GM12878 (cell line): ENCODE measurements around the gene C17orf107. TPM values are rescaled to one million over a fixed set of nuclear protein-coding genes. Genes with fewer than 3 reads are reported as not detected.

ENCODE experiments used
- BMI1 ChIP-seq: fragments of 450-650 bp; IDR thresholded peaks from 2 replicates; pipeline ENCODE4 v1.6.1; 2016; ENCODE audit warnings: mild to moderate bottlenecking, moderate library complexity, borderline replicate concordance
- BRCA1 ChIP-seq: IDR thresholded peaks from 2 replicates; pipeline ENCODE4 v1.6.1; 2011; ENCODE audit warnings: low read depth, low read length, improper control_type of control experiment
- CBX5 ChIP-seq: sonication (generic); IDR thresholded peaks from 2 replicates; pipeline ENCODE4 v1.6.1; 2016; ENCODE audit warnings: low read depth, moderate library complexity, mild to moderate bottlenecking, inconsistent platforms
- CHD2 ChIP-seq: IDR thresholded peaks from 2 replicates; pipeline ENCODE4 v1.6.1; 2011; ENCODE audit warnings: low read depth, low read length, improper control_type of control experiment, borderline replicate concordance
- ETV6 ChIP-seq, 2 experiments: fragments of 450-650 bp in 1 of 2; IDR thresholded peaks in 1 of 2; conservative IDR thresholded peaks in 1 of 2; 2 replicates each; pipeline ENCODE4 v1.6.1; 2014; ENCODE audit warnings: antibody characterized with exemption in 1 of 2, borderline replicate concordance in 1 of 2, low read depth in 1 of 2, mild to moderate bottlenecking in 1 of 2, moderate library complexity in 1 of 2
- GABPA ChIP-seq: IDR thresholded peaks from 2 replicates; pipeline ENCODE4 v1.6.1; 2014; ENCODE audit warnings: antibody characterized with exemption, low read depth, mild to moderate bottlenecking, inconsistent platforms
- HDGF ChIP-seq: fragments of 450-650 bp; IDR thresholded peaks from 2 replicates; pipeline ENCODE4 v1.6.1; 2016; ENCODE audit warnings: antibody characterized with exemption
- MYC ChIP-seq: IDR thresholded peaks from 2 replicates; pipeline ENCODE4 v1.6.1; 2011; ENCODE audit warnings: mild to moderate bottlenecking, low read length, moderate library complexity, inconsistent platforms; ENCODE audit not compliant: insufficient read depth, insufficient replicate concordance, insufficient read length, severe bottlenecking
- NFIC ChIP-seq: IDR thresholded peaks from 2 replicates; pipeline ENCODE4 v1.6.1; 2012; ENCODE audit warnings: low read depth, mild to moderate bottlenecking, inconsistent platforms, low read length, moderate library complexity
- PAX5 ChIP-seq: IDR thresholded peaks from 2 replicates; pipeline ENCODE4 v1.6.1; 2011; ENCODE audit warnings: low read depth, low read length, borderline replicate concordance
- POLR2AphosphoS5 ChIP-seq: IDR thresholded peaks from 2 replicates; pipeline ENCODE4 v1.6.1; 2011; ENCODE audit warnings: mild to moderate bottlenecking, low read length, inconsistent platforms
- RELA ChIP-seq: fragments of 450-650 bp; IDR thresholded peaks from 2 replicates; pipeline ENCODE4 v1.8.0; 2014; ENCODE audit warnings: borderline replicate concordance; ENCODE audit not compliant: partially characterized antibody
- SMAD5 ChIP-seq: IDR thresholded peaks from 2 replicates; pipeline ENCODE4 v1.6.1; 2016; ENCODE audit warnings: antibody characterized with exemption, low read depth
- SMC3 ChIP-seq: IDR thresholded peaks from 2 replicates; pipeline ENCODE4 v1.6.1; 2011; ENCODE audit warnings: low read length, improper control_type of control experiment, borderline replicate concordance
- TAF1 ChIP-seq: IDR thresholded peaks from 2 replicates; pipeline ENCODE4 v1.6.1; 2011; ENCODE audit warnings: mild to moderate bottlenecking, low read depth, low read length, borderline replicate concordance
- ZSCAN29 ChIP-seq: fragments of 450-650 bp; IDR thresholded peaks from 2 replicates; pipeline ENCODE4 v1.6.1; 2017; ENCODE audit warnings: mild to moderate bottlenecking, moderate library complexity
- polyA plus RNA-seq, 11 experiments: library from polyadenylated mRNA; depleted of rRNA in 4 of 11; unstranded in 6 of 11; stranded (reverse) in 5 of 11; fragments of >200 nt; fragmentation: Nextera tagmentation in 4 of 11; fragmentation: Illumina TruSeq in 1 of 11; extraction: Ambion mirVana in 4 of 11; extraction: Trizol in 1 of 11; gene quantifications; 1 replicate in 1 of 11; 2 replicates in 10 of 11; pipeline versions ENCODE4 v1.2.1 to v1.2.3, GENCODE V29; 2011 to 2016; ENCODE audit warnings: inconsistent platforms in 2 of 11, missing spikeins in 2 of 11, low read depth in 1 of 11
- total RNA-seq, 4 experiments: library from RNA; depleted of rRNA in 3 of 4; stranded (reverse); fragments of >200 nt in 3 of 4; fragmentation: Illumina TruSeq in 1 of 4; extraction: Trizol in 1 of 4; gene quantifications; 2 replicates each; pipeline versions ENCODE4 v1.2.1 to v1.2.3, GENCODE V29; 2013 to 2021

C17orf107 gene
- total and polyA plus RNA-seq, 10 of the 15 experiments (the other 5 are each of a cell fraction or from before 2014, with no cell fraction given): 0.05 to 0.46 (median 0.11) TPM; not detected in 3

DNA sequence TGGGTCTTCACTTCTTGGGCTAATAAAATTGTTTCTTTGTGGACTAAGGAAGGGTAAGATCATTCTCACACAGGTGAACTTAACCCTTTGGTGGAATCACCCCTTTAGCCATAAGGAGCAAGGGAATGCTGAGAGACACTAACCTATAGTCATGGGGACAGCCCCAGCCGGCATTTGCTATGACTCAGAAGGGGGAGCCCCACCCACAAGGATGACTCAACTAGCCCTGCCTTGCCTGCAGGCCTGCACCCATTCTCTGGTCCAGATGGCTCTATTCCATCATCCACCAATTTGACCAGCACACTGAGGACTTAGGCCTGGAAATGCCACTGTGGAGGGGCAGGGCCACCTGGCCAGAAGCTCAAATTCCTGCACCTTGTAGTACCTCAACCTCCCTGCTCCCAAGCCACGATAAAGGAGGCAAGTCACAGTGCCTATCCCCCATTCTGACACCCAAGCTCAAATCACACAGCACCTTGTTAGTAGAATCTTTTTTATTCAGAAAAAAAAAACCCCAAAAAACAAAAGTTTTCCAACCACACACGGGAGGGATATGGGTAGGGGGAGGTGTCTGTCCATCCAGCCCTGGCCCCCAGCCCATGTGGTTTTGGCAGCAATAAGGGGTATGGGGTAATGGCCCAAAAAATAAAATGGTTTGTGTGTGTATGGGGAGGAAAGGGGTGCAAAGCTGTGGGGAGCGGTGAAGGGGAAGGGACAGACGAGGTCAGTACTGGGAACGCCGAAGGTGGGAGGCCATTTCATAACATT, 46.0 kb downstream of the C17orf107 start (continued):
- TF ChIP-seq BRCA1 (no peak), BMI1 (peak; percentile 56; the same call in 1 of the 2 replicates), RELA (peak; percentile 83), SMC3 (no peak; the same call in 1 of the 2 replicates), POLR2AphosphoS5 (peak; percentile 87), MYC (no peak), TAF1 (peak; percentile 67; the same call in 1 of the 2 replicates), CBX5 (no peak), HDGF (no peak), NFIC (no peak), GABPA (no peak), SMAD5 (peak; percentile 89), CHD2 (0 out of 2 replicates have a peak, but pooled peaks have one; percentile 42), PAX5 (peak; percentile 94), ETV6 (conservative IDR thresholded peaks at IDR 0.05 in 1 of 2, IDR thresholded peaks at IDR 0.05 in 1 of 2; ENCODE audit: borderline replicate concordance in 1 of 2, low read depth in 1 of 2) (peak in 1 of 2 experiments; percentile 53; a peak in 2 of 4 replicates), ZSCAN29 (no peak)
